Measurements from ENCODE around the gene PLCE1. TPM values are rescaled to one million over a fixed set of nuclear protein-coding genes. Genes with fewer than 3 reads are reported as not detected.

PLCE1 gene
- total RNA-seq, 1 donor from 2014 or later, result 0.84 TPM

DNA sequence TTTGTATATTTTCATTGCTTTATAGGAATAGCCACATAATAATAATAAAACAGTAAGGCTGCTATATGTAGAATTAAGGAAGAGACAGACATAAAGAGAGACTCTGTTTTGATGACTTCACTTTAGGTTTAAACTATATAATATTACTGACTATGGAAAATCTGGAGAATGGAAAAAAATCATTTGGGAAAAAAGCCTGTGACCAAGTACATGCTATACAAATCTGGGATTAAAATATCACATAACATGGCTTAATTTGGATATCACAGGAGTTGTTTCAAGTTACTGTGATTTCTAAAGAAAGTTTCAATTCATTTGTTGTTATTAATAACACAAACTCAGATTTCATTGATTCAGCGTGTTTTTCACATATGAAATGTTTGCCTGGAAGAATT lies 7.7 kb downstream of the PLCE1 start:
- Histone ChIP-seq H3K79me2 (ENCODE audit: insufficient read depth, low read length) (no peaks in the 10 kb centered on the region), H3K27ac (ENCODE audit: low read depth, low read length) (no peak overlapping the region), H3K4me3 (ENCODE audit: insufficient read depth, low read depth, low read length) (no peak overlapping the region), H3K9ac (ENCODE audit: low read length) (no peak overlapping the region), H3K4me1 (ENCODE audit: insufficient read depth, low read length) (peaks cover 18% of the 10 kb centered on the region), H3K4me2 (ENCODE audit: low read length) (no peak overlapping the region), H2AFZ (ENCODE audit: low read depth, low read length) (no peak overlapping the region), H4K20me1 (ENCODE audit: insufficient read depth, low read length) (no peaks in the 10 kb centered on the region), H3K36me3 (ENCODE audit: insufficient read depth, low read length) (no peaks in the 10 kb centered on the region), H3K9me3 (ENCODE audit: insufficient read depth, low read depth, low read length) (no peaks in the 10 kb centered on the region), H3K27me3 (ENCODE audit: insufficient read depth, low read length) (no peaks in the 10 kb centered on the region)
- FAIRE-seq, result no peak
- Mint-ChIP-seq H3K27me3 (ENCODE audit: low read depth, unreplicated experiment) (peaks cover 3% of the 10 kb centered on the region), H3K9me3 (ENCODE audit: unreplicated experiment) (peaks cover 3% of the 10 kb centered on the region), H3K36me3 (ENCODE audit: low read depth, unreplicated experiment) (no peaks in the 10 kb centered on the region), H3K27ac (ENCODE audit: unreplicated experiment) (no peak overlapping the region), H3K4me1 (ENCODE audit: low read depth, unreplicated experiment) (peaks cover 6% of the 10 kb centered on the region), H3K4me3 (ENCODE audit: unreplicated experiment) (no peak overlapping the region)
- TF ChIP-seq, protein P1, sequence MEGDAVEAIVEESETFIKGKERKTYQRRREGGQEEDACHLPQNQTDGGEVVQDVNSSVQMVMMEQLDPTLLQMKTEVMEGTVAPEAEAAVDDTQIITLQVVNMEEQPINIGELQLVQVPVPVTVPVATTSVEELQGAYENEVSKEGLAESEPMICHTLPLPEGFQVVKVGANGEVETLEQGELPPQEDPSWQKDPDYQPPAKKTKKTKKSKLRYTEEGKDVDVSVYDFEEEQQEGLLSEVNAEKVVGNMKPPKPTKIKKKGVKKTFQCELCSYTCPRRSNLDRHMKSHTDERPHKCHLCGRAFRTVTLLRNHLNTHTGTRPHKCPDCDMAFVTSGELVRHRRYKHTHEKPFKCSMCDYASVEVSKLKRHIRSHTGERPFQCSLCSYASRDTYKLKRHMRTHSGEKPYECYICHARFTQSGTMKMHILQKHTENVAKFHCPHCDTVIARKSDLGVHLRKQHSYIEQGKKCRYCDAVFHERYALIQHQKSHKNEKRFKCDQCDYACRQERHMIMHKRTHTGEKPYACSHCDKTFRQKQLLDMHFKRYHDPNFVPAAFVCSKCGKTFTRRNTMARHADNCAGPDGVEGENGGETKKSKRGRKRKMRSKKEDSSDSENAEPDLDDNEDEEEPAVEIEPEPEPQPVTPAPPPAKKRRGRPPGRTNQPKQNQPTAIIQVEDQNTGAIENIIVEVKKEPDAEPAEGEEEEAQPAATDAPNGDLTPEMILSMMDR (IDR thresholded peaks at IDR 0.05; ENCODE audit: insufficient read depth, low read depth, low read length), result no peak
- no peak for TF ChIP-seq EZH2 (IDR thresholded peaks at IDR 0.05; ENCODE audit: insufficient read depth, low read length)
- no peak for DNase-seq (ENCODE audit: low read depth)

DNA sequence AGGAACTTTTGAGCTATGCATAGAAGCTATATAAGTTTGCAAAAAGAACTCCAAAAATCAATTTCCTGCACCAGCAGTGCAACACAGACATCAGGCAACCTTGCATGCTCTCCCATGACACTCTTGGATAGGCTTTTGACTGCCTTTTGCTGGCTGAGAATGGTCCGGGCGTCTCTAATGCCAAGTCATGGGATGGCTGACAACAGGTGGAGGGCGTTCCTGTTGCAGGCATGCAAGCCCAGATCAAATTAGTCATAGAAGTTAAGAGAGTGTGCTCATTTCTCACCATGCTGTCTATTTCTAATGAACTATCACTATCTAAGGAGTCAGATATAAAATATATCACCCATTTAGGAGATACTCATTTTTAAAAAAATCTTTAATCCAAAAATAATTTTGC lies 8.4 kb downstream of the PLCE1 start:
- TF ChIP-seq, protein P1 (IDR thresholded peaks at IDR 0.05; ENCODE audit: insufficient read depth, low read depth, low read length), result no peak
- no peak for TF ChIP-seq EZH2 (IDR thresholded peaks at IDR 0.05; ENCODE audit: insufficient read depth, low read length)

DNA sequence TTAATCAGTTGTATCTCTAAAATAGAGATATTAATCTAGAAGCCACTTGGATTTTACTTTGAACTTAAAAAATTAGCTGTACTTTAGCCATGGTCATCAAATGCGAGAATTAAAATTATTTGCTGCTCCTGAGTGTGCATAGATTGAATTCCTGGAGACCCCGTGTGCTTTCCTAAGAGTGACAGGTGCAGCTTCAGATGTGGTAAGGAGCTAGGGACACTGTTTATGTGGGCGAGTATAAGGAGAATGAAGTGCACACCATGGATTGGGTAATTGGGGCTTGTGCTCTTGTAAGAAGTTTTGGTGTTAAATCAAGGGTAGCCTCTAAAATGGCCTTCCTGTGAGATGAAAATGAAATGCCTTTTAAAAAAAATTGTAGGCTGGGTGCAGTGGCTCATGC lies 9.8 kb downstream of the PLCE1 start:
- TF ChIP-seq, protein P1 (IDR thresholded peaks at IDR 0.05; ENCODE audit: insufficient read depth, low read depth, low read length), result no peak
- TF ChIP-seq EZH2 (IDR thresholded peaks at IDR 0.05; ENCODE audit: insufficient read depth, low read length), result no peak
- no peak overlapping the region for H3K9ac ChIP-seq (ENCODE audit: low read length)

More for the DNA sequence above, 8.4 kb downstream of the PLCE1 start:
- Histone ChIP-seq H3K4me2 (ENCODE audit: low read length) (no peak overlapping the region), H3K27ac (ENCODE audit: low read depth, low read length) (no peak overlapping the region), H3K9me3 (ENCODE audit: insufficient read depth, low read depth, low read length) (no peaks in the 10 kb centered on the region), H3K79me2 (ENCODE audit: insufficient read depth, low read length) (no peaks in the 10 kb centered on the region), H3K9ac (ENCODE audit: low read length) (no peak overlapping the region), H3K4me1 (ENCODE audit: insufficient read depth, low read length) (peaks cover 24% of the 10 kb centered on the region), H3K36me3 (ENCODE audit: insufficient read depth, low read length) (no peaks in the 10 kb centered on the region), H3K4me3 (ENCODE audit: insufficient read depth, low read depth, low read length) (no peak overlapping the region), H4K20me1 (ENCODE audit: insufficient read depth, low read length) (no peaks in the 10 kb centered on the region), H2AFZ (ENCODE audit: low read depth, low read length) (no peak overlapping the region), H3K27me3 (ENCODE audit: insufficient read depth, low read length) (no peaks in the 10 kb centered on the region)
- Mint-ChIP-seq H3K4me3 (ENCODE audit: unreplicated experiment) (no peak overlapping the region), H3K27me3 (ENCODE audit: low read depth, unreplicated experiment) (peaks cover 3% of the 10 kb centered on the region), H3K4me1 (ENCODE audit: low read depth, unreplicated experiment) (peaks cover 13% of the 10 kb centered on the region), H3K9me3 (ENCODE audit: unreplicated experiment) (peaks cover 3% of the 10 kb centered on the region), H3K27ac (ENCODE audit: unreplicated experiment) (no peak overlapping the region), H3K36me3 (ENCODE audit: low read depth, unreplicated experiment) (no peaks in the 10 kb centered on the region)
- FAIRE-seq (no peak), DNase-seq (ENCODE audit: low read depth) (no peak)

More for the DNA sequence above, 9.8 kb downstream of the PLCE1 start:
- H3K27me3 Mint-ChIP-seq (ENCODE audit: low read depth, unreplicated experiment), result peaks cover 3% of the 10 kb centered on the region
- no peak overlapping the region for H3K4me3 Mint-ChIP-seq (ENCODE audit: unreplicated experiment)
- Histone ChIP-seq H3K27me3 (ENCODE audit: insufficient read depth, low read length) (no peaks in the 10 kb centered on the region), H3K4me3 (ENCODE audit: insufficient read depth, low read depth, low read length) (no peak overlapping the region), H4K20me1 (ENCODE audit: insufficient read depth, low read length) (no peaks in the 10 kb centered on the region), H3K4me2 (ENCODE audit: low read length) (no peak overlapping the region), H2AFZ (ENCODE audit: low read depth, low read length) (no peak overlapping the region), H3K79me2 (ENCODE audit: insufficient read depth, low read length) (no peaks in the 10 kb centered on the region), H3K9me3 (ENCODE audit: insufficient read depth, low read depth, low read length) (no peaks in the 10 kb centered on the region), H3K27ac (ENCODE audit: low read depth, low read length) (no peak overlapping the region), H3K4me1 (ENCODE audit: insufficient read depth, low read length) (peaks cover 28% of the 10 kb centered on the region), H3K36me3 (ENCODE audit: insufficient read depth, low read length) (no peaks in the 10 kb centered on the region)
- H3K36me3 Mint-ChIP-seq (ENCODE audit: low read depth, unreplicated experiment), result no peaks in the 10 kb centered on the region
- DNase-seq (ENCODE audit: low read depth) (no peak), FAIRE-seq (no peak)
- H3K9me3 Mint-ChIP-seq (ENCODE audit: unreplicated experiment), result peaks cover 3% of the 10 kb centered on the region
- peaks cover 14% of the 10 kb centered on the region for H3K4me1 Mint-ChIP-seq (ENCODE audit: low read depth, unreplicated experiment)
- no peak overlapping the region for H3K27ac Mint-ChIP-seq (ENCODE audit: unreplicated experiment)
